Neural progenitor cell (in vitro differentiated cells): ENCODE results near the gene NFE2L3.

Source experiments
- EZH2 ChIP-seq: fragments of 200-600 bp; sonication (generic); IDR thresholded peaks from 2 replicates; pipeline ENCODE4 v1.6.1; 2017; ENCODE audit warnings: antibody characterized with exemption, mild to moderate bottlenecking, moderate library complexity
- TF ChIP-seq, protein P1 (sequence below): fragments of 200-600 bp; sonication (generic); IDR thresholded peaks from 2 replicates; pipeline ENCODE4 v1.5.1; 2017; ENCODE audit warnings: antibody characterized with exemption, mild to moderate bottlenecking

DNA sequence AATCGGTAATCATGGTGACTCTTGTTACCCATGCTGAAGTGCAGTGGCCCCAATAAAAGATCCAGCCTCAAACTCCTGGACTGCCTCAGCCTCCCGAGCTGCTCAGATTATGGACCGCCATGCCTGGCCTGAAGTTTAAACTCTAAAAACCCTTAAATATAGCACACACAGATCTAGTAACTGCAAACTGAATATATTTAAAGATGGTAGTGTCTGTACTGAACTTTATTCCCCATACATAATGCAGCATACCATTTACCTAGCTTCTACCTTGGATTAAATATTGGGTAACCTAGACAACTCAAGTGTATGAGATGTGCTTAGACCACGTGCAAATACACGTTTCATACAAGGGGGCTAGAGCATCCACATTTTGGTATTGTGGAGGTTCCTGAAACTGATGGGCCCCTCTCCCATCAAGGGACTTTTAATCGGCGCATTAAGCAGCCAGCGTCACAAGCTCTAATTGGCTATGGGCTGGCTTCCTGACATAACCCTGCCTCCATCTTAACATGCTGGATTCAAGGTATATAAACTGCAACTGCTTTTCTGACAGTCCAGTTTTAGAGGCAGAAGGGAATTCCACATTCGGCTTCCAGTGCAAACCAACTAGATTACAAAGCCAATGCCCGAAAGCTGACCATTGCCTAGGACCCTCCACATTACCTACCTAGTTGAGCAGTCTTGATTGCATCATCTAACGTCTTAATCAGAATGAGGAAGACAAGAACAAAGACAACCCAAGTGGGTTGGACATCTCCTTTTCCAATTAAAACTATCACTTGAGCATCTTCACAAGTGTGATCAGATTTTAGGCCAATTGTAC lies 35.6 kb downstream of the NFE2L3 start:
- TF ChIP-seq, protein P1, sequence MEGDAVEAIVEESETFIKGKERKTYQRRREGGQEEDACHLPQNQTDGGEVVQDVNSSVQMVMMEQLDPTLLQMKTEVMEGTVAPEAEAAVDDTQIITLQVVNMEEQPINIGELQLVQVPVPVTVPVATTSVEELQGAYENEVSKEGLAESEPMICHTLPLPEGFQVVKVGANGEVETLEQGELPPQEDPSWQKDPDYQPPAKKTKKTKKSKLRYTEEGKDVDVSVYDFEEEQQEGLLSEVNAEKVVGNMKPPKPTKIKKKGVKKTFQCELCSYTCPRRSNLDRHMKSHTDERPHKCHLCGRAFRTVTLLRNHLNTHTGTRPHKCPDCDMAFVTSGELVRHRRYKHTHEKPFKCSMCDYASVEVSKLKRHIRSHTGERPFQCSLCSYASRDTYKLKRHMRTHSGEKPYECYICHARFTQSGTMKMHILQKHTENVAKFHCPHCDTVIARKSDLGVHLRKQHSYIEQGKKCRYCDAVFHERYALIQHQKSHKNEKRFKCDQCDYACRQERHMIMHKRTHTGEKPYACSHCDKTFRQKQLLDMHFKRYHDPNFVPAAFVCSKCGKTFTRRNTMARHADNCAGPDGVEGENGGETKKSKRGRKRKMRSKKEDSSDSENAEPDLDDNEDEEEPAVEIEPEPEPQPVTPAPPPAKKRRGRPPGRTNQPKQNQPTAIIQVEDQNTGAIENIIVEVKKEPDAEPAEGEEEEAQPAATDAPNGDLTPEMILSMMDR, result no peak
- TF ChIP-seq EZH2, result no peak
